NCI-H1417 treated with DMSO at 0.1 percent for 48 hours (cell line): Measurements from ENCODE around the gene WDR1.

Experiments used
- DNase-seq: peaks from one replicate; lab custom pipeline; 2025; lab: John Stamatoyannopoulos, UW

Gene WDR1

GRCh38 chr4:10084651-10085358, 31.8 kb downstream of the WDR1 start:
- DNase-seq = no peak

GRCh38 chr4:10083861-10084641, 32.5 kb downstream of the WDR1 start:
- no peak for DNase-seq

GRCh38 chr4:10083331-10083771, 33.2 kb downstream of the WDR1 start:
- DNase-seq = no peak

GRCh38 chr4:10082459-10083272, 33.9 kb downstream of the WDR1 start:
- no peak for DNase-seq

DNA sequence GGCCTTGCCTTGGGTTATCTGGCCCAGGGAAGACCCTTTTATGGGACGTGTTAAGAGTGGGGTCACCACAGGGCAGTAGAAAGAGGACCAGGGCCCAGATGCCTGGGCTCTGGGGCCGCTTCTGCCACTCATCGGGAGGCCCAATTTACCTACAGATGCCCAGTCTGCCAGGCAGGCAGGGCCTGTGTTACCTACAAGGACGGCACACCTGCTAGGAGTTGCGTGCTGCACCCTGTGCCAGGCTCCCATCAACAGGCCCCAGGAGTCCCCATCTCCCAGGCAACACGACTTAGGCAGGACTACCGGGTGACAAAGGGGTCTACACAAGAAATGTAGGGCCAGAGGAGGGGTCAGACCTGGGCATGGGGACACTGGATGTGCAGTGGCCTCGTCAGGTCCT, 34.6 kb downstream of the WDR1 start:
- DNase-seq = no peak

GRCh38 chr4:10081218-10081606, 35.4 kb downstream of the WDR1 start:
- DNase-seq = no peak

- DNase-seq = no peak
Observed at GRCh38 chr4:10080589-10081217, 35.9 kb downstream of the WDR1 start.

GRCh38 chr4:10079912-10080588, 36.5 kb downstream of the WDR1 start:
- no peak for DNase-seq

DNA sequence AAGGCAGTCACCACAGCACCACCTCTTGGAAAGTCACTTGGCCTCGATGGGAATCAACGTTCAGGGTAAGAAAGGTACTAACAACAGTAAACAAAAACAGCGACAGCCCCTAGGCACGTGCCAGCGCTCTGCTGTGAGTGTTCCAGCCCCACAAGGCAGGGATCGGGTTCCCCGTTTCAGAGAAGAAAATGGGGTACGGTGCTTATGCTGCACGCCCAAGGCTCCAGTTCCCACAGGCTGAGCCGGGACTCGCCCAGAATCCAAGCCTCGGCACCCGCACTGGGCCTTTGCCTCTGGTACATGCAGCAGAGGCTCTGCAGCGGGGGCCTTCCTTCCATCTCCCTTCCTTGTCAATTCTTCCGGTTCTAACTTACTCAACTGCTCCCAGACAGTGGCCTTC, 37.3 kb downstream of the WDR1 start:
- DNase-seq = no peak

GRCh38 chr4:10078481-10079233, 37.9 kb downstream of the WDR1 start:
- DNase-seq = no peak

GRCh38 chr4:10077483-10078335, 38.9 kb downstream of the WDR1 start:
- DNase-seq = no peak

- no peak for DNase-seq
Observed at GRCh38 chr4:10077076-10077475, 39.5 kb downstream of the WDR1 start.

GRCh38 chr4:10075953-10076391, 40.6 kb downstream of the WDR1 start:
- no peak for DNase-seq

DNA sequence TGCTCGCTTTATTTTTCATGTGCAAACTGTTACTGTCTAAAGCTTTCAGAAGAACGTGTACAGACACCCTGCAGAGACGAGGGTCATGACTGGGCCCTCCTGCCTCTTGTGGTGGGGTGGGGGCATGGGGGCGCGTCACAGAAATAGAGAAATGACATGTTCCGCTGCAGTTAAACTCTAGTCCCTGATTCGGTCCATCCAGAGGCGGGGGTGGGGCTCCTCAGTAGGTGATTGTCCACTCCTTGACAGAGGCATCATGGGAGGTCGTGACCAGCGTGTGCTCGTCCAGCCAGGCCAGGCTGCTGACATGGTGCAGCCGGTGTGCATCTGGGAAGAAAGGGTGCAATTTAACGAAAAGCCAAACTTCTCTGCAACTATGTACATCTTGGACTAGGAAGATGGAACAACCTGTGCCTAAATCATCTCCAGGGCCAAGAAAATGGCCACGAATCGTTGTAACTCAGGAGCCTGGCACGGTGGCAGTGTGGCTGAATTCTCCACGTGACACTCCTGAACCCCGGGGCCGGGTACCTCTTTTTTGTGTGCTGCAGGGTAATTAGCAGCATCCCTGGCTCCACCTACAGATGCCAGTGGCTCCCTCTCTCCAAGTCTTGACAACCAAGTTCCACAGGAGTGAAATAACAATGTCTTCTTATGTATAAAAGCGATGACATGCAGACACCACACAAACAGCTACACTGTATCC, 41.3 kb downstream of the WDR1 start:
- DNase-seq = no peak

DNA sequence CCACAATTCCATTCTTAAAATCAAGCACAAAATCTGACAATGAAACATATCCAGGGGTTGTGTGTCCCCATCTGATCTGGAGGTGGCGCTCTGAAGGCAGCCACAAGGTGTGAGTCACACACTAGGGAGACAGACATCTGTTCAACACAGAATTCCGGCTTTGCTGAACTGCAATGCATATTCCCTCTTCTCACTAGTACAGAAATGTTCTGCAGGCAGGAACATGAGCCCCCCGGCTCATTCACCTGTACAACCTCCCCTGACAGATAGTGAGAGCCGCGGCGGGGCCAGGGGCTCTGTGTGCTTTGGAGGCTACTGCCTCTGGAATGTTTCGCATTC, 41.9 kb downstream of the WDR1 start:
- DNase-seq = no peak

GRCh38 chr4:10074076-10074766, 42.4 kb downstream of the WDR1 start:
- no peak for DNase-seq

GRCh38 chr4:10072420-10073017, 44.1 kb downstream of the WDR1 start:
- DNase-seq = no peak

- DNase-seq = no peak
Observed at GRCh38 chr4:10069075-10069642, 47.4 kb downstream of the WDR1 start.
